ENCODE measurements around the gene CDC25B.
"Not testable (repeated sequence)": the region's sequence is repeated elsewhere in the genome, so short reads cannot be mapped to it uniquely, and the experiment has no call there.

Gene CDC25B

DNA sequence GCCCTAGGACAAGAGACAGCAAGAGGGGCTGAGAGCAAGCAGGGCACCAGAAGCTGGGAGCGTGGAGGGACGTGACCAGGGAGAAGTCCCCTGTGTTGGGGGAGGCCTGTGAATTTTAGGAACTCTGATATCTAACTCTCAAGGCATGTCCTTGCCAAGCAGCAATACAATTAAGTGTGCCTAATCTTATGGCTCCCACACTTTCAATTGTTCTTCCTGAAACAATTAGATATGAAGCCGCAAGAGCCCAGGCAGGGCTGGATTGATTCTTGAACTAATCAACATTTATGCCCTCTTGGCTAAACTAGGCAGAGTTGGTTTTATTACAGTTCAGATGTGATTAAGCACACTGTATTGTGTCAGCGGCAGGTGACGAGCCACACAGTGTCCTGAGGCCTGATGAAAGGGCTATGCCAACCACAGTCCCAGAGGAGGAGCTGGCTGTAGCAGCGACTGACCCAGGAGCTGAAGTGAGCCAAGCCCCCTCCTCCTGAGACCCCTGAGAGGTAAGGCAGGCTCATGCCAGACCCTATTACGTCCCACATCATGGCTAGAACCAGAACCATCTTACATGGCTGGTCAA is 46.3 kb downstream of the CDC25B start:
- no peak for DNase-seq

GRCh38 chr20:3843490-3843889 is 47.4 kb downstream of the CDC25B start:
- no peak for DNase-seq

- DNase-seq: not testable (repeated sequence)
Measured at GRCh38 chr20:3843990-3844619, 48.0 kb downstream of the CDC25B start.

DNA sequence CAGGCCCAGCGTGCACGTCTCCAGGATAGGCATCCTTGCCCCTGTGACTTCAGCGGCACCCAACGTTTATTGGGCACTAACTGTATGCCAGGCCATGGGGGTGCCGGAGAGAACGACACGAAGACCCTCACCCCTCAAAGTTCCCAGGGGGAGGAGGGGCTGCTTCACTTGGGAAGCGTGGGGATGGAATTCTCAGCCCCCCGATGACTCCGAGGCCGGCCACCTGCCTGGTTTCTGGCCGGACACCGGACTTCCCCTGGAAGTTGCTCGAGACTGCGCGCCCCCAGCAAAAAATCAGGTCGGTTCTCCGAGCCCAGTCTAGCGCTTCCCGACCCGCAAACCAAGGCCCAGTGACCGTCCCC is 50.2 kb downstream of the CDC25B start:
- no peak for DNase-seq

DNA sequence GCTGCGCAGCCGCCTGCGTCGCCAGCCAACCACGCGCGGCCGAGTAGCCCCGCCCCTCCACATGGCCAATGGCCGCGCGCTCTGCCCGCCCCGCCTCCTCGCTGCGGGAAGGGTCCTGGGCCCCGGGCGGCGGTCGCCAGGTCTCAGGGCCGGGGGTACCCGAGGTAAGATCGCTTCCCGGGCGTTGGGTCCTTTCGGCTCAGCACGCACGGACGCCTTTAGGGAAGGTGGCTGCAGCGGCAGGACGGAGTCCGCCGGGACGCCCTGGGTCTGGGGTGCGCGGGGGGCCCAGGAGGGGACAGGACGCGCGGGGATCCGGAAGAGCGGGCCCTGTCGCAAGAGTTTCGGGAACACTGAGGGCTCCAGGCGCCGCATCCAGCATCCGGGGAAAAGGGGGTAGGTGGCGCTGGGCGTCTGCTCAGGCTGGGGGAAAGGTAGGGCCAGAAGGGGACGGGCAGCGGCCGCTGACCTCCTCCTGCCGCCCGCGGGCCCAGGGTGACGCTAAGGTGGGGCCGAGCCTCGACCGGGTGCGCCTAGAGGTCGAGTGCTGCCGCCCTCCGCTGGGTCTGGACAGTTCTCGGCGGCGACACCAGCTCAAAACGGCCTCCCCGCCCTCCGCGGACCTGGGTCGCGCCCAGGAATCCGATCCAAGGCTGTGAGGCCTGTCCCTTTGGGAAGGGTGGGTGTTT is 50.8 kb downstream of the CDC25B start, which contains the start of gene MAVS:
Gene MAVS (plus strand): TSS at position 95 of the 689 bp plus-strand sequence. CDS start 7,791 bp downstream, outside the sequence.
- peak; percentile 83 for DNase-seq

GRCh38 chr20:3847429-3847940 is 51.4 kb downstream of the CDC25B start:
- no peak for DNase-seq

DNA sequence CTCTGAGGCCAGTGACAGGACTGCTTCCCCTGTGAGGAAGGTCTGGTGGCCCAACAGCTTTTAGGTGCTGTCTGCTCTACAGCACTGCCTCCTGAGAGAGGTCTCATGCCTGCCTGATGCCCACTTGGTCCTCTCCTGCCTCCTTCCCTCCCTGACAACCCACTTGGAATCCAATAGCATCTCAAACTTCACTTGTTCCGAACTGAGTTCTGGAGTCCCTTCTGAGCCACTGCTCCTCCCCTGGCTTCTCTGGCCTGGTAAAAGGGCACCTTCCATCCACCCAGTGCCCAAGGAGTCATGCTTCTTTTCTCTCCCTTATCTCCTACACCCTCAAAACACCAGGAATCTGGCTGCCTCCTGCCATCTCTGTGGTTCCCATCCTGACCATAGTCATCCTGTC is 52.5 kb downstream of the CDC25B start:
- no peak for DNase-seq

- DNase-seq: no peak
Measured at GRCh38 chr20:3854462-3854871, 58.4 kb downstream of the CDC25B start.

Measured in NCI-H774 (cell line).